Activated naive CD4-positive, alpha-beta T cell treated with anti-CD3 and anti-CD28 coated beads, Interleukin-2, amount 50 U/mL, for 16 hours (primary cell): Measurements from ENCODE around the gene MYO7B.

Experiments
- DNase-seq: peaks from one replicate; pipeline ENCODE4 v3.0.0-alpha.2; 2020

Gene MYO7B

GRCh38 chr2:127669056-127669455, 133.6 kb downstream of the MYO7B start:
- DNase-seq = no peak

- no peak for DNase-seq
These were observed 134.8 kb downstream of the MYO7B start for GRCh38 chr2:127670055-127670956.

GRCh38 chr2:127670957-127671290, 135.4 kb downstream of the MYO7B start:
- DNase-seq = no peak

GRCh38 chr2:127671557-127672302, 136.2 kb downstream of the MYO7B start:
- no peak for DNase-seq

GRCh38 chr2:127672341-127673224, 137.1 kb downstream of the MYO7B start:
- no peak for DNase-seq

- no peak for DNase-seq
These were observed 138.0 kb downstream of the MYO7B start for GRCh38 chr2:127673291-127674069.

GRCh38 chr2:127674241-127675209, 139.0 kb downstream of the MYO7B start:
- peak; percentile 34 for DNase-seq

GRCh38 chr2:127675331-127676261, 140.1 kb downstream of the MYO7B start, which contains the start of gene LIMS2:
Gene LIMS2, minus strand, starts transcription at chr2:127675530. Its CDS starts 506 bp downstream, at chr2:127675024.
- no peak for DNase-seq

- no peak for DNase-seq
These were observed 141.4 kb downstream of the MYO7B start for GRCh38 chr2:127676906-127677305.

GRCh38 chr2:127678531-127678930, 143.0 kb downstream of the MYO7B start:
- DNase-seq = no peak

- DNase-seq = no peak
These were observed 143.5 kb downstream of the MYO7B start for GRCh38 chr2:127678991-127679390.

- DNase-seq = no peak
These were observed 144.3 kb downstream of the MYO7B start for GRCh38 chr2:127679680-127680361.

- DNase-seq = no peak
These were observed 145.3 kb downstream of the MYO7B start for GRCh38 chr2:127680706-127681287.

GRCh38 chr2:127681288-127681804, 145.9 kb downstream of the MYO7B start:
- DNase-seq = no peak

- no peak for DNase-seq
These were observed 146.7 kb downstream of the MYO7B start for GRCh38 chr2:127681976-127682857.

GRCh38 chr2:127683056-127683455, 147.6 kb downstream of the MYO7B start:
- no peak for DNase-seq

- DNase-seq = no peak
These were observed 148.3 kb downstream of the MYO7B start for GRCh38 chr2:127683757-127684156.
